Vagina (tissue), 2 donors: ENCODE results near the gene BEST4. TPM values are rescaled to one million over a fixed set of nuclear protein-coding genes. Genes with fewer than 3 reads are reported as not detected.
A peak's percentile ranks its signal among the peaks of the same experiment; 100 is the strongest.
"Not testable (repeated sequence)": the region's sequence is repeated elsewhere in the genome, so short reads cannot be mapped to it uniquely, and the experiment has no call there.

Source experiments
- DNase-seq, 2 donors: peaks; one replicate each; pipeline ENCODE4 v3.0.0-alpha.2; 2017; ENCODE audit errors: extremely low spot score in 2 of 2
- H3K27ac ChIP-seq: fragments of 200-600 bp; sonication (generic); one replicate; pipeline ENCODE4 v1.5.1; 2019
- H3K27me3 ChIP-seq: fragments of 200-600 bp; sonication (generic); one replicate; pipeline ENCODE4 v1.5.1; 2019
- H3K36me3 ChIP-seq, 2 donors: fragments of 200-600 bp; sonication (generic); one replicate each; pipeline ENCODE4 v1.5.1; 2017 to 2019
- H3K4me1 ChIP-seq: fragments of 200-600 bp; sonication (generic); one replicate; pipeline ENCODE4 v1.5.1; 2019
- H3K4me3 ChIP-seq, 2 donors: fragments of 200-600 bp; sonication (generic); 1 replicate in 1 of 2; 2 replicates in 1 of 2; pipeline ENCODE4 v1.5.1; 2016 to 2019
- H3K9me3 ChIP-seq: fragments of 200-600 bp; sonication (generic); one replicate; pipeline ENCODE4 v1.5.1; 2019
- CTCF ChIP-seq, 3 experiments: fragments of 450-650 bp in 2 of 3; fragments of 200-600 bp in 1 of 3; sonication (generic) in 1 of 3; IDR thresholded peaks; one replicate each; pipeline ENCODE4 v1.5.1; 2017 to 2019; ENCODE audit warnings: antibody characterized with exemption in 3 of 3, mild to moderate bottlenecking in 2 of 3, moderate library complexity in 2 of 3
- POLR2A ChIP-seq, 2 donors: fragments of 450-650 bp; IDR thresholded peaks; one replicate each; pipeline ENCODE4 v1.6.1; 2017; ENCODE audit warnings: antibody characterized with exemption in 2 of 2, mild to moderate bottlenecking in 2 of 2, moderate library complexity in 2 of 2
- POLR2AphosphoS5 ChIP-seq, 2 donors: sonication (generic); formaldehyde crosslinking; IDR thresholded peaks; one replicate each; pipeline ENCODE4 v1.9.0; 2017; ENCODE audit warnings: antibody characterized with exemption in 2 of 2, mild to moderate bottlenecking in 2 of 2, low read depth in 1 of 2; ENCODE audit not compliant: insufficient read depth in 1 of 2
- intact Hi-C: fragments of 100-400 bp; cut with DNase I; formaldehyde crosslinking; loops from one replicate; pipeline ENCODE4 v1.15.1; 2023
- small RNA-seq: library from RNA; depleted of rRNA; stranded (forward); fragments of <200 nt; gene quantifications from one replicate; pipeline ENCODE3, GENCODE V24; 2016
- total RNA-seq: library from RNA; depleted of rRNA; stranded (reverse); fragments of >200 nt; gene quantifications from one replicate; pipeline ENCODE4 v1.2.3, GENCODE V29; 2016

The BEST4 gene
- total RNA-seq, 1 donor from 2014 or later, result not detected

GRCh38 chr1:44740179-44740617 is 47.8 kb downstream of the BEST4 start:
- Histone ChIP-seq H3K27ac (peak overlapping the region; percentile 85), H3K36me3 (no peaks in the 10 kb centered on the region), H3K4me3 (peak overlapping the region; percentile 53 to 66), H3K4me1 (peaks cover 8% of the 10 kb centered on the region), H3K27me3 (no peaks in the 10 kb centered on the region), H3K9me3 (no peaks in the 10 kb centered on the region)
- TF ChIP-seq POLR2AphosphoS5 (IDR thresholded peaks at IDR 0.05; ENCODE audit: insufficient read depth in 1 of 2, low read depth in 1 of 2) (no peak), POLR2A (IDR thresholded peaks at IDR 0.05) (no peak), CTCF (IDR thresholded peaks at IDR 0.05) (no peak)
- intact Hi-C loops, result no loop called here
- no peak for DNase-seq

GRCh38 chr1:44739307-44740178 is 48.4 kb downstream of the BEST4 start, which contains the start of gene KIF2C:
TSS of gene KIF2C (plus strand) at chr1:44739837. CDS start at chr1:44739933, 96 bp downstream.
- H3K36me3 ChIP-seq, result no peaks in the 10 kb centered on the region
- no peaks in the 10 kb centered on the region for H3K27me3 ChIP-seq
- intact Hi-C loops, result loop anchor here (5.0 kb wide), 1 partner anchor 38 kb away; the partner anchor contains the start of gene RPS8
- peak within 1 kb of the TSS; percentile 53 to 66 for H3K4me3 ChIP-seq
- H3K27ac ChIP-seq, result peak within 1 kb of the TSS; percentile 85
- no peaks in the 10 kb centered on the region for H3K9me3 ChIP-seq
- DNase-seq, result peak in 1 of 2 donors; percentile 95
- H3K4me1 ChIP-seq, result peaks cover 8% of the 10 kb centered on the region
- TF ChIP-seq CTCF (IDR thresholded peaks at IDR 0.05) (no peak), POLR2AphosphoS5 (IDR thresholded peaks at IDR 0.05; ENCODE audit: insufficient read depth in 1 of 2, low read depth in 1 of 2) (peak; percentile 96 to 99), POLR2A (IDR thresholded peaks at IDR 0.05) (peak in 1 of 2 donors; percentile 42)

DNA sequence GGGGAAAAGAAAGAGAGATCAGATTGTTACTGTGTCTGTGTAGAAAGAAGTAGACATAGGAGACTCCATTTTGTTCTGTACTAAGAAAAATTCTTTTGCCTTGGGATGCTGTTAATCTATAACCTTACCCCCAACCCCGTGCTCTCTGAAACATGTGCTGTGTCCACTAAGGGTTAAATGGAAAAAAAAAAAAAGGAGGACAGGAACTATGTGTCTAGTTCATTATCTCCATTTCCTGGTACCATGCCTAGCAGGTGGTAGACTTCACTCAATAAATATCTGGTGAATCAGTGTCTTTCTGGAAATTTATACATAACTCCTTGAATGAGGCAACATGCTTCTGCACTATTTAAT is 49.0 kb downstream of the BEST4 start:
- peak overlapping the region; percentile 85 for H3K27ac ChIP-seq
- not testable (repeated sequence) for H3K9me3 ChIP-seq
- intact Hi-C loops, result loop anchor here (5.0 kb wide), 1 partner anchor 38 kb away; the partner anchor contains the start of gene RPS8

DNA sequence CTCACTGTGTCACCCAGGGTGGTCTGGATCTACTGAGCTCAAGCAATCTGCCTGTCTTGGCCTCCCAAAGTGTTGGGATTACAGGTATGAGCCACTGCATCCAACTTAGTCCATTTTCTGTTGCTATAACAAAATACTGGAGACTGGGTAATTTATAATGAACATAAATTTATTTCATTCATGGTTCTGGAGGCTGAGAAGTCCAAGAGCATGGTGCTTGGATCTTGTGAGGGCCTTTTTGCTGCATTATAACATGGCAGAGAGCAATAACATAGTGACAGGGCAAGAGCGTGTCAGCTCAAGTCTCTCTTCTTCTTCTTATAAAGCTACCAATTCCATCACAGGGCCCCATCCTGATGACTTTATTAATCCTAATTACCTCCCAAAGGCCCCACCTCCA is 52.0 kb downstream of the BEST4 start:
- H3K9me3 ChIP-seq, result no peaks in the 10 kb centered on the region
- H3K4me1 ChIP-seq, result peaks cover 9% of the 10 kb centered on the region
- no peak for DNase-seq
- H3K36me3 ChIP-seq, result no peaks in the 10 kb centered on the region
- intact Hi-C loops, result loop anchor here (5.0 kb wide), 1 partner anchor 41 kb away; the partner anchor contains the start of gene RPS8
- H3K4me3 ChIP-seq, result no peak overlapping the region
- no peak overlapping the region for H3K27ac ChIP-seq
- no peaks in the 10 kb centered on the region for H3K27me3 ChIP-seq
- TF ChIP-seq CTCF (IDR thresholded peaks at IDR 0.05) (no peak), POLR2A (IDR thresholded peaks at IDR 0.05) (no peak), POLR2AphosphoS5 (IDR thresholded peaks at IDR 0.05; ENCODE audit: insufficient read depth in 1 of 2, low read depth in 1 of 2) (no peak)

More for the DNA sequence above, 49.0 kb downstream of the BEST4 start:
- not testable (repeated sequence) for DNase-seq, H3K36me3 ChIP-seq, H3K4me1 ChIP-seq, H3K27me3 ChIP-seq
- peak overlapping the region; percentile 53 to 66 for H3K4me3 ChIP-seq

DNA sequence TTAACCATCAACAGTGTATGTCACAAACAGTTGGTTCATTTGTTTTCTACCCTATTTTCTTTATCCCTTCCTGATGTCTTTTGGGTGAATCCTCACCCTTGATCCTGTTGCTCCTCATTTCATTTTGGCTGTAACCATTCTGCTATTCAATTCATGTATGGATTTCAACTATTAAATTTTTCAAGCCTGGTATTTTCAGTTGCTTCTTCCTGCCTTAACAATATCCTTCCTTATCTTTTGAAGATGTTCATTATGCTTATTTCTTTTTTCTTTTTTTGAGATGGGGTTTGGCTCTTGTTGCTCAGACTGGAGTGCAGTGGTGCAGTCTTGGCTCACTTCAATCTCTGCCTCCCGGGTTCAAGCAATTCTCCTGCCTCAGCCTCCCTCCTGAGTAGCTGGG is 54.2 kb downstream of the BEST4 start:
- Histone ChIP-seq H3K4me3 (no peak overlapping the region), H3K4me1 (peaks cover 16% of the 10 kb centered on the region), H3K9me3 (no peaks in the 10 kb centered on the region), H3K36me3 (no peaks in the 10 kb centered on the region), H3K27ac (no peak overlapping the region), H3K27me3 (no peaks in the 10 kb centered on the region)
- no peak for DNase-seq
- TF ChIP-seq POLR2AphosphoS5 (IDR thresholded peaks at IDR 0.05; ENCODE audit: insufficient read depth in 1 of 2, low read depth in 1 of 2) (no peak), POLR2A (IDR thresholded peaks at IDR 0.05) (no peak), CTCF (IDR thresholded peaks at IDR 0.05) (no peak)
- intact Hi-C loops, result no loop called here

Small RNA genes within 50 kb of the gene (small RNA-seq; reads per million reads assigned to genes)
- gene SNORD38A (575 reads per million, percentile 98 among the genes with 10 or more reads in this experiment), gene SNORD38B (not detected), gene SNORD46 (1,384 reads per million, percentile 99 among the genes with 10 or more reads in this experiment), gene SNORD55 (not detected)

Other genes starting within 250 kb of the BEST4 start
- 7.9 TPM for gene TMEM53, start 113.7 kb downstream of the BEST4 start, total RNA-seq
- not detected for gene ARMH1, start 113.5 kb downstream of the BEST4 start, total RNA-seq
- not detected for gene RNU5D-1, start 57.0 kb downstream of the BEST4 start, total RNA-seq
- gene KIF2C, start 48.3 kb downstream of the BEST4 start, total RNA-seq, result 3.4 TPM
- gene RPS8, start 12.6 kb downstream of the BEST4 start, total RNA-seq, result 2,511 TPM
- 77.6 TPM for gene PLK3, start 12.2 kb upstream of the BEST4 start, total RNA-seq
- gene DYNLT4, start 19.2 kb upstream of the BEST4 start, total RNA-seq, result not detected
- 7.9 TPM for gene BTBD19, start 20.4 kb upstream of the BEST4 start, total RNA-seq
- 0.98 TPM for gene PTCH2, start 55.1 kb upstream of the BEST4 start, total RNA-seq
- gene EIF2B3, start 198.4 kb upstream of the BEST4 start, total RNA-seq, result 25.0 TPM
- 29.7 TPM for gene HECTD3, start 223.2 kb upstream of the BEST4 start, total RNA-seq
- 65.6 TPM for gene UROD, start 224.1 kb upstream of the BEST4 start, total RNA-seq